H7 (cell line): Measurements from ENCODE around the gene UPP1. TPM values are rescaled to one million over a fixed set of nuclear protein-coding genes. Genes with fewer than 3 reads are reported as not detected.

Experiments used
- DNase-seq: peaks from one replicate; pipeline ENCODE4 v3.0.0; 2012
- H3K27me3 ChIP-seq: 2 replicates; pipeline ENCODE4 v1.6.0; 2011; ENCODE audit warnings: mild to moderate bottlenecking, low read length; ENCODE audit not compliant: control insufficient read depth, insufficient read depth
- H3K36me3 ChIP-seq: replicated peaks from 2 replicates; pipeline ENCODE4 v1.5.1; 2011; ENCODE audit warnings: low read length; ENCODE audit not compliant: control insufficient read depth, insufficient read depth
- H3K4me3 ChIP-seq: 2 replicates; pipeline ENCODE4 v1.5.1; 2011; ENCODE audit warnings: low read depth, mild to moderate bottlenecking, control low read depth, low read length, moderate library complexity; ENCODE audit not compliant: insufficient read depth
- total RNA-seq: library from RNA; depleted of rRNA; stranded (reverse); fragments of >200 nt; shearing (Covaris generic); gene quantifications from 2 replicates; pipeline ENCODE4 v1.2.3, GENCODE V29; 2014

Gene UPP1
- total RNA-seq, 1 experiment from 2014 or later: 46.1 TPM

DNA sequence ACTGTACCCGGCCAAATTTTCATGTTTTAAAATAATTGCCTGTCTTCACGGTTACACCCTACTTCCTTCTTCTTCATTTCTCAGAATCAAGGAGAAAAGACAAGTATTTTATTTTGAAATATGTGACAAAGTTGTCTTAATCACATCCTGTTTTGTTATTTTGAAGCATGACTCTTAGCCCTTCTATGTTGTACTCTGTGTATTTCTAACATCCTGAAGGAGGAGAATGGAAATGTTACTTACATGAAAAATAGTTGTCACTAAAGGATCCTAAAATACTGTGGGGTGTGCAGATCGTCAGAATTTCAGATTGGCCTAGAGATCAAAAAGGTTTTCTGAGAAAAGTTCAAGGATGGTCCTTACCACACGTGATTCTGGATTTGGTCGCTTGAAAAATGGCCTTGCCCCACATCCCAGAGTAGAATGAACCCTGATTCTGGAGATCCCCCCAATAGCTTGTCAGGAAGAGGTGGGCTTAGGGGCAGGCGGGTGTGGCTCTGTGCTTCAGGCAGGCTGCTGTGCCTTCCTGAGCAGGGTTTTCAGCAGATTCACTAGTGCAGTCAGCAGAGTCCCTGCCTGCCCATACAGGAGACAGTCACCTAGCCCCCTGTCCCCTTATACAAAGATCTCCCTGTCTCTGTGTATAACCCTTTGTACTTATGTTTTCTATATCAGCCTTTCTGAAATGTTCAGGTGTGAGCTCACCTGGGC, 8.6 kb downstream of the UPP1 start:
- Histone ChIP-seq H3K36me3 (peaks cover 36% of the 10 kb centered on the region), H3K27me3 (no peaks in the 10 kb centered on the region), H3K4me3 (no peak overlapping the region)
- no peak for DNase-seq

DNA sequence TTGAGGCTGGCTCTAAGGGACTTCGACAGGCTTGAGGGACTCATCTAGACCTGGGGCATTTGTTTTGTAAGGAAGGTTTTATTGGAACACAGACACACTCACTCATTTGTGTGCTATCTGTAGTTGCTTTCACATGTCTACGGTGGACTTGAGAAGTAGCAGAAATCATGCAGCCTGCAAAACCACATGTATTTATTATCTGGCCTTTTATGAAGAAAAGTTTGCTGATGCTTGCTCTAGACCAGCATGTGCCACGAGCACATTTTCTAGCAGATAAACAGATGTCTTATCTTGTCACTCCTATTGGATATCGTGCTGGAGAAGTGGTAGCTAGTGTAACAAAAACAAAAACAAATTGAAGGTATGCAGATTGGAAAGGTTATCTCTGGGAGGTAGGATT, 9.8 kb downstream of the UPP1 start:
- Histone ChIP-seq H3K27me3 (no peaks in the 10 kb centered on the region), H3K36me3 (peaks cover 38% of the 10 kb centered on the region), H3K4me3 (no peak overlapping the region)
- no peak for DNase-seq

DNA sequence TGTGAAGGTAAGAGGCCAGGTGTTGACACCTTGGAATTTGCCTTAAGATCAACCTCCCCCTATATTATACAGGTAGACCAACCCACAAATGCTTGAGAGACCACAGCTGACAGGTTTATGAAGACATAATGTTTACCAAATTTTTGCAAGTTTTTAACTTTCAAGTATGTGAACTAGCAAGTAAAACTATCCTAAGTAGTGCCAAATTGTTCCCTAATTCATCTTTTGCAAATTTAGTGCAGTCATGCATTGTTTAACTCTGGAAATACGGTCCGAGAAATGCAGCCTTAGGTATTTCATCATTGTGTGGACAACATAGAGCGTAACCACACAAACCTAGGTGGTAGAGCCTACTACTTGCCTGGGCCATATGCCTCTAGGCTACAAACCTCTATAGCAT, 10.7 kb downstream of the UPP1 start:
- DNase-seq: no peak
- Histone ChIP-seq H3K27me3 (no peaks in the 10 kb centered on the region), H3K4me3 (no peak overlapping the region), H3K36me3 (peaks cover 38% of the 10 kb centered on the region)

GRCh38 chr7:48101352-48101751, 12.3 kb downstream of the UPP1 start:
- Histone ChIP-seq H3K36me3 (peaks cover 36% of the 10 kb centered on the region), H3K27me3 (no peaks in the 10 kb centered on the region), H3K4me3 (no peak overlapping the region)
- DNase-seq: no peak

GRCh38 chr7:48101968-48102367, 12.9 kb downstream of the UPP1 start:
- H3K36me3 ChIP-seq: peaks cover 39% of the 10 kb centered on the region
- no peaks in the 10 kb centered on the region for H3K27me3 ChIP-seq
- no peak overlapping the region for H3K4me3 ChIP-seq
- peak; percentile 68 for DNase-seq

- Histone ChIP-seq H3K36me3 (peaks cover 43% of the 10 kb centered on the region), H3K27me3 (no peaks in the 10 kb centered on the region), H3K4me3 (no peak overlapping the region)
- DNase-seq: no peak
Observed at GRCh38 chr7:48102530-48102929, 13.5 kb downstream of the UPP1 start.

DNA sequence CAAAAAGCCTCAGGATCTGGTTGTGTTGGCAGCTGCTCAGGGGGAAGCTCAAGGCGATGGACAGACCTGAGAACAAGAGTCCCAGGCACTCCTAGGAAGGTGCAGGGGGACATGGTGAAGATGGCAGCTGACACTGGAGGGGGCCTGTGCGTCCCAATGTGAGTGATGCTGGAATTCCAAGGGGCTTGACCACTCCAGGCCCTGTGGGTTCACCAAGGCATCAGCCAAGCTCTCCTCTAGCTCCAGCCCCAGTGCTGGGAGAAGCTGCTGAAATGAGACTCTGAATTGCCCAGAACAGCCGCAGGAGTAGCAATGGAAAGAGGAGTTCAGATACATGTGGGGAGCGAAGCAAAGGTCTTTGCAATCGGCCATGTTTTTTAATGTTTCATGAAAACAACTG, 16.0 kb downstream of the UPP1 start:
- H3K36me3 ChIP-seq: peaks cover 43% of the 10 kb centered on the region
- DNase-seq: no peak
- H3K4me3 ChIP-seq: no peak overlapping the region
- H3K27me3 ChIP-seq: no peaks in the 10 kb centered on the region

DNA sequence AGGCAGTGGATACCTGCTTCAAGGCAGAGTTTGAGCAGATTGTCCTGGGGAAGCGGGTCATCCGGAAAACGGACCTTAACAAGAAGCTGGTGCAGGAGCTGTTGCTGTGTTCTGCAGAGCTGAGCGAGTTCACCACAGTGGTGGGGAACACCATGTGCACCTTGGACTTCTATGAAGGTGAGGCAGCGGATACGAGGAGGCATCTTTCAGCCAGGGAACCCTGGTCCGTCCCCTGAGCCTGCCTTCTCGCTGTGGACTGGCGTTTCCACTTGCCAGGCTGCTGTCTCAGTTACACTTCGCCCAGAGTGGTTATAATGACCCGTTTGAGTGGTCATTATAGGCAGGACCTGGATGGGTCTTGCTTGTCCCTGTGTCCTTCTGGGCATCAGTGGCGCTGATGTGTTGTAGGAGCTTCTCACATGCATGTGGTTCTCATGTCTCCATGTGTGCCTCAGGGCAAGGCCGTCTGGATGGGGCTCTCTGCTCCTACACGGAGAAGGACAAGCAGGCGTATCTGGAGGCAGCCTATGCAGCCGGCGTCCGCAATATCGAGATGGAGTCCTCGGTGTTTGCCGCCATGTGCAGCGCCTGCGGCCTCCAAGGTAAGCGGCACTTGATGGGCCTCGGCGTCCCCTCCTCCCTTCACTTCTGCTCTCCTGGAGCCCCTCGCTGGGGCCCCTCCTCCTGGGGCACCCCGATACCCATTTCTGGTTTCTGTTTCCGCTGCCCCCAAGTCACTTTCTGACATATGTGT, 18.0 kb downstream of the UPP1 start:
- no peak for DNase-seq
- H3K4me3 ChIP-seq: no peak overlapping the region
- H3K27me3 ChIP-seq: no peaks in the 10 kb centered on the region
- H3K36me3 ChIP-seq: peaks cover 39% of the 10 kb centered on the region

DNA sequence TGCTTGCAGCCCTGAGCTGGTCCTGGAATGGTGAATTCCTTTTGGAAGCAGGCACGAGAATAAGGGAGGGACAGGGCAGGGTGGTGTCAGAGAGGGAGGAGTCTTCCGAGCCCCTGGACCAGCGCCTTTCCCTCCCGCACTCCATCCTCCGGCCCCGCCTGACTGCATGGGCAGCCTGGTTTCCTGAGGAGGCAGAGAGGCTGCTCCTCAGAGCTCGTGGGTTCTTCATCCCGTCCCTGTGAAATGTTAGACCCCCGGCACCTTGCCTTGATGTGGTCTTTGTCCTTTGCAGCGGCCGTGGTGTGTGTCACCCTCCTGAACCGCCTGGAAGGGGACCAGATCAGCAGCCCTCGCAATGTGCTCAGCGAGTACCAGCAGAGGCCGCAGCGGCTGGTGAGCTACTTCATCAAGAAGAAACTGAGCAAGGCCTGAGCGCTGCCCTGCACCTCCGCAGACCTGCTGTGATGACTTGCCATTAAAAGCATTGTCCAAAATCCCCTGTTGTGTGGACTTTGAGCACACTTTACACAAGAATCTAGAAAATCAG, 18.9 kb downstream of the UPP1 start:
- no peak overlapping the region for H3K4me3 ChIP-seq
- H3K36me3 ChIP-seq: peaks cover 31% of the 10 kb centered on the region
- H3K27me3 ChIP-seq: no peaks in the 10 kb centered on the region
- no peak for DNase-seq

GRCh38 chr7:48108959-48109847, 20.1 kb downstream of the UPP1 start:
- no peak overlapping the region for H3K4me3 ChIP-seq
- no peaks in the 10 kb centered on the region for H3K27me3 ChIP-seq
- peaks cover 24% of the 10 kb centered on the region for H3K36me3 ChIP-seq
- DNase-seq: no peak

DNA sequence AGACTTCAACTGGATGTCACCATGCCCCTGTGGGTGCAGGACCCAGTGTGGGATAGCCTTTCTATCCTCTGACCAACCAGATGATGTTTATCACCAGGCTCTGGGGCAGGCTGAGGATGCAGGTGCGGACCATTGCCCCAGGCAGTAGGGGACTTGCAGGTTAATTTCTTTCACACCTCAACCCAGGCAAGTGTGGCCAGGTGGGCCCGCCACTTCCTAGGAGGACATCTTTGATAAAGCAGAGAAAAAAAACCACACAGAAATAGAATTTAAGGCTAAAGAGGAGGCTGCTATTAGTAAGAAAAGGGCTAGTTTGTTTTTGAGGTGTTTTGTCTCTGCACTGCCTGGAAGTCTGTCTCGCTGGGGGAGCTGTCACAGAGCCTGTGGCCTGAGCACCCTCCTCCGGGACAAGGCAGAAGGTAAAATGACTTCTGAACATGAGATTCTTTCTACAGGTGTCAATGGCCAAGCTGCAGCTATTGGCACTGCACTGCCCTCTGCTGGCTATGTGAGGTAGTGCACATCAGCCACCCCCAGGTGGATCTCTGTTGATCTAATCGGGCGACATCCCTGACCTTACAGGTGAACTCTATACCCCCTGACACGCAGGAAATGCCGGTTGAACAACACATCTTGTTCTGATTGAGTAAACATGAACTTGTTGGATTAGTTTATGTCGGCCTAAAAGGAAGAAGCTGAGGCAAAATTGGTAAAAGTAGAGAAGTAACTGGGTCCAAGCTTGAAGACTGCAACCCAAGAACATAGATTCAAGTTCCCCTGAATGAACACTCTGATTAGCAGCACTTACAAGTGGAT, 21.0 kb downstream of the UPP1 start:
- peak; percentile 87 for DNase-seq
- Histone ChIP-seq H3K4me3 (no peak overlapping the region), H3K27me3 (no peaks in the 10 kb centered on the region), H3K36me3 (peaks cover 22% of the 10 kb centered on the region)

DNA sequence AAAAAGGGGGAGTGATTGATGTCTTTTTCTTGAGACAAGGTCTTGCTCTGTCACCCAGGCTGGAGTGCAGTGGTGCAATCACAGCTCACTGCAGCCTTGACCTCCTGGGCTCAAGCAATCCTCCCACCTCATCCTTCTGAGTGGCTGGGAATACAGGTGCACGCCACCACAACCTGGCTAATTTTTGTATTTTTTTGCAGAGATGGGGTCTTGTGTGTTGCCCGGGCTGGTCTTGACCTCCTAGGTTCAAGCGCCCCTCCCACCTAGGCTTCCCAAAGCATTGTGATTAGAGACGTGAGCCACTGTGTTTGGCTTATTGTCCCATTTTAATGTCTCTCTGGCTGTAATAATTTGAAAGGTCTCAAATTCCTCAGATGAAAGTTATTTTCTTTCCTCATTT, 21.8 kb downstream of the UPP1 start:
- Histone ChIP-seq H3K27me3 (no peaks in the 10 kb centered on the region), H3K4me3 (no peak overlapping the region), H3K36me3 (peaks cover 19% of the 10 kb centered on the region)
- DNase-seq: no peak

DNA sequence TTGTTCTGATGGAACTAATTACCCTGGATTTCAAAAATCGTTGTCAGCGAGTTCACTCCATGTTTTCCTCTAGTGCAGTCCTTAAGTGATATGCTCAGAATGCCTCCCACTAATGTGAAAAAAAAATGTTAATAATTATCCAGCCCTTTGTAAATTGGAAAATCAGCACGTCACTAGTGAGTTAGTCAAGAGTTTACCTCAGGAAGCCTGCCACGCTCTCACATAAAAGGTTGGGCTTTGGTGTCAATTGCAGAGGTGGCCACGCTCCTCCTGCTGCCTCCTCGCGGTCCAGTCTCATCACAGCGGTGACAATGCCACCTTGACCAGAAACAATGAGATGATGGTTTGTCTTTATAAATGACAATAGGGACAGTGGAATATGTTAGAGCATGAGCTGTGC, 22.5 kb downstream of the UPP1 start:
- peaks cover 18% of the 10 kb centered on the region for H3K36me3 ChIP-seq
- no peak for DNase-seq
- no peak overlapping the region for H3K4me3 ChIP-seq
- H3K27me3 ChIP-seq: no peaks in the 10 kb centered on the region
